Erythroblast (primary cell): ENCODE data around the gene PARM1.

Experiments
- DNase-seq, 2 experiments: peaks; one replicate each; lab custom pipeline; 2025; lab: John Stamatoyannopoulos, UW
- GATA1 ChIP-seq: IDR thresholded peaks from 2 replicates; pipeline ENCODE4 v1.6.1; 2011; ENCODE audit warnings: low read depth, mild to moderate bottlenecking, control low read depth, low read length, moderate library complexity
- POLR2A ChIP-seq: IDR thresholded peaks from 2 replicates; pipeline ENCODE4 v1.6.1; 2011; ENCODE audit warnings: mild to moderate bottlenecking, low read length

The PARM1 gene

GRCh38 chr4:75071317-75071716 is 138.4 kb downstream of the PARM1 start:
- no peak for DNase-seq
- TF ChIP-seq POLR2A (no peak), GATA1 (no peak)

GRCh38 chr4:75080888-75081287 is 148.0 kb downstream of the PARM1 start:
- no peak for TF ChIP-seq POLR2A
- no peak for TF ChIP-seq GATA1
- no peak for DNase-seq

GRCh38 chr4:75081561-75081960 is 148.6 kb downstream of the PARM1 start:
- peak in 1 of 2 experiments; percentile 55 for DNase-seq
- TF ChIP-seq POLR2A (no peak), GATA1 (no peak)

GRCh38 chr4:75087416-75087815 is 154.5 kb downstream of the PARM1 start:
- TF ChIP-seq GATA1 (no peak), POLR2A (no peak)
- no peak for DNase-seq

GRCh38 chr4:75087865-75088264 is 154.9 kb downstream of the PARM1 start:
- TF ChIP-seq POLR2A: no peak
- TF ChIP-seq GATA1: no peak
- DNase-seq: no peak

GRCh38 chr4:75089206-75089605 is 156.3 kb downstream of the PARM1 start:
- no peak for DNase-seq
- TF ChIP-seq POLR2A (no peak), GATA1 (no peak)

- TF ChIP-seq POLR2A (no peak), GATA1 (no peak)
- DNase-seq: no peak
Measured at GRCh38 chr4:75099321-75099720, 166.4 kb downstream of the PARM1 start.
